ENCODE results near the gene PTPA. TPM values are rescaled to one million over a fixed set of nuclear protein-coding genes. Genes with fewer than 3 reads are reported as not detected.

The PTPA gene
- total and polyA plus RNA-seq, 9 of the 15 experiments (the other 6 are each of a cell fraction or from before 2014, with no cell fraction given) = 1.7 to 121 (median 72.6) TPM

- peak in 1 of 2 experiments; percentile 39; a peak in 3 of 4 replicates for TF ChIP-seq NRF1 (conservative IDR thresholded peaks at IDR 0.05 in 1 of 2, IDR thresholded peaks at IDR 0.05 in 1 of 2)
- no peak for TF ChIP-seq ZNF3 (CRISPR knock-in tag; IDR thresholded peaks at IDR 0.05)
- TF ChIP-seq, protein P1, sequence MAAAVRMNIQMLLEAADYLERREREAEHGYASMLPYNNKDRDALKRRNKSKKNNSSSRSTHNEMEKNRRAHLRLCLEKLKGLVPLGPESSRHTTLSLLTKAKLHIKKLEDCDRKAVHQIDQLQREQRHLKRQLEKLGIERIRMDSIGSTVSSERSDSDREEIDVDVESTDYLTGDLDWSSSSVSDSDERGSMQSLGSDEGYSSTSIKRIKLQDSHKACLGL (CRISPR knock-in tag; IDR thresholded peaks at IDR 0.05; ENCODE audit: borderline replicate concordance, poor library complexity, severe bottlenecking) = no peak
- no peak for TF ChIP-seq TCF3 (CRISPR knock-in tag; IDR thresholded peaks at IDR 0.05)
- TF ChIP-seq TARDBP (IDR thresholded peaks at IDR 0.05) = no peak
- TF ChIP-seq TAF7 (tag; IDR thresholded peaks at IDR 0.05) = no peak
- TF ChIP-seq ZNF431 (CRISPR knock-in tag; IDR thresholded peaks at IDR 0.05) = no peak
- peak; percentile 42; the same call in 1 of the 2 replicates for TF ChIP-seq BHLHE40 (IDR thresholded peaks at IDR 0.05; ENCODE audit: low read length)
- TF ChIP-seq SOX6 (IDR thresholded peaks at IDR 0.05) = no peak
- TF ChIP-seq ZBTB8A (IDR thresholded peaks at IDR 0.05; ENCODE audit: partially characterized antibody) = no peak
- TF ChIP-seq GTF3C2 (IDR thresholded peaks at IDR 0.05; ENCODE audit: borderline replicate concordance, extremely low read depth, insufficient read length) = no peak
- peak; percentile 46; the same call in 1 of the 2 replicates for TF ChIP-seq L3MBTL2 (IDR thresholded peaks at IDR 0.05)
- no peak for TF ChIP-seq TAL1 (IDR thresholded peaks at IDR 0.05)
- no peak for TF ChIP-seq RBM14 (IDR thresholded peaks at IDR 0.05; ENCODE audit: borderline replicate concordance, insufficient read depth, low read depth, low read length)
- TF ChIP-seq HEY1 (CRISPR knock-in tag; IDR thresholded peaks at IDR 0.05; ENCODE audit: borderline replicate concordance) = no peak
- no peak for TF ChIP-seq PRPF4 (IDR thresholded peaks at IDR 0.05; ENCODE audit: insufficient read depth, low read depth, low read length, poor library complexity, severe bottlenecking)
- TF ChIP-seq, protein P2, sequence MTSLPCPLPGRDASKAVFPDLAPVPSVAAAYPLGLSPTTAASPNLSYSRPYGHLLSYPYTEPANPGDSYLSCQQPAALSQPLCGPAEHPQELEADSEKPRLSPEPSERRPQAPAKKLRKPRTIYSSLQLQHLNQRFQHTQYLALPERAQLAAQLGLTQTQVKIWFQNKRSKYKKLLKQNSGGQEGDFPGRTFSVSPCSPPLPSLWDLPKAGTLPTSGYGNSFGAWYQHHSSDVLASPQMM (CRISPR knock-in tag; IDR thresholded peaks at IDR 0.05) = no peak
- no peak for TF ChIP-seq ZBTB17 (CRISPR knock-in tag; IDR thresholded peaks at IDR 0.05)
- TF ChIP-seq CEBPB (tag; IDR thresholded peaks at IDR 0.05) = peak; percentile 84
- peak; percentile 74 for TF ChIP-seq EGR1 (conservative IDR thresholded peaks at IDR 0.05)
- TF ChIP-seq ETV5 (CRISPR knock-in tag; IDR thresholded peaks at IDR 0.05; ENCODE audit: low read depth) = no peak; the same call in 1 of the 2 replicates
- TF ChIP-seq SNAPC5 (CRISPR knock-in tag; IDR thresholded peaks at IDR 0.05) = no peak
- TF ChIP-seq CTBP1 (IDR thresholded peaks at IDR 0.05; ENCODE audit: borderline replicate concordance) = peak; percentile 56
- no peak for TF ChIP-seq NFYB (IDR thresholded peaks at IDR 0.05; ENCODE audit: extremely low read depth, insufficient read length)
- TF ChIP-seq CHD2 (IDR thresholded peaks at IDR 0.05; ENCODE audit: low read depth, low read length) = no peak
Observed at GRCh38 chr9:129175825-129176633, 64.8 kb downstream of the PTPA start (continued).
